ENCODE measurements around the gene NCOR1.
"Not testable (repeated sequence)": the region's sequence is repeated elsewhere in the genome, so short reads cannot be mapped to it uniquely, and the experiment has no call there.

NCOR1 gene

GRCh38 chr17:16215273-16215964, at the start of gene NCOR1:
Gene NCOR1 (minus strand): TSS chr17:16215534. CDS start chr17:16194569, 20,965 bp downstream.
- DNase-seq = peak; percentile 79

DNA sequence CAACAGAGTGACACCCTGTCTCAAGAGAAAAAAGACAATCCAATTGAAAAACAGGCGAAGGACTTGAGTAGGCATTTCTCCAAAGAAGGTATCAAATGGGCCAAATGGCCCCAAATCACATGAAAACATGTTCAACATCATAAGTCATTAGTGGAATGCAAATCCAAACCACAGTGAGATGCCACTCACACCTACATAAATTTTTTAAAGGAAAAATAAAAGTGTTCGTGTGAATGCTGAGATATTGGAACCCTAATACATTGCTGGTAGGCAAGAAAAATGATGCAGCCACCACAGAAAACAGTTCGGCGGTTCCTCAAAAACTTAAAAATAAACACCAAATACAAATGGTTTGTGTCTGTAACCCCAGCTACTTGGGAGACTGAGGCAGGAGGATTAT, 46.9 kb upstream of the NCOR1 start:
- DNase-seq = no peak

- no peak for DNase-seq
Observed at GRCh38 chr17:16261049-16261448, 45.7 kb upstream of the NCOR1 start.

- no peak for DNase-seq
Observed at GRCh38 chr17:16259926-16260325, 44.6 kb upstream of the NCOR1 start.

DNA sequence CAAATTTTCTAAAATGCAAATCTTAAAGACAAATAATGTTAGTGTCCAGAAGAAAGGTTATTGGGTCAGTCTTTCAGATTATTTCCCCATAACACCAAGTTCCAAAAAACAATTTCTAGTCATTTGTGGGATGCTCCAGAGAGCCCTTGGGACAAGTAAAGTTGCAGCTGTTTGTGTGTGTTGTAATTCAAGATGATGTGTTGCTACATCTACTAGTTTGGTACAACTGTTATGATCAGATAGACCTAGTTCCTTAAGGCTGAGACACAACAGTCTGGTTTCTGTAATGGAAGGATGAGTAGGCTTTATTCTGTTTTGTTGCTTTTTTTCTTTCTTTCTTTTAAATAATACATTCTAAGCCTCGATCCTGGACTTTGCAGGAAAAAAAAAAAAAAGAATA, 43.6 kb upstream of the NCOR1 start:
- no peak for DNase-seq

GRCh38 chr17:16255481-16255921, 40.2 kb upstream of the NCOR1 start:
- DNase-seq = no peak

DNA sequence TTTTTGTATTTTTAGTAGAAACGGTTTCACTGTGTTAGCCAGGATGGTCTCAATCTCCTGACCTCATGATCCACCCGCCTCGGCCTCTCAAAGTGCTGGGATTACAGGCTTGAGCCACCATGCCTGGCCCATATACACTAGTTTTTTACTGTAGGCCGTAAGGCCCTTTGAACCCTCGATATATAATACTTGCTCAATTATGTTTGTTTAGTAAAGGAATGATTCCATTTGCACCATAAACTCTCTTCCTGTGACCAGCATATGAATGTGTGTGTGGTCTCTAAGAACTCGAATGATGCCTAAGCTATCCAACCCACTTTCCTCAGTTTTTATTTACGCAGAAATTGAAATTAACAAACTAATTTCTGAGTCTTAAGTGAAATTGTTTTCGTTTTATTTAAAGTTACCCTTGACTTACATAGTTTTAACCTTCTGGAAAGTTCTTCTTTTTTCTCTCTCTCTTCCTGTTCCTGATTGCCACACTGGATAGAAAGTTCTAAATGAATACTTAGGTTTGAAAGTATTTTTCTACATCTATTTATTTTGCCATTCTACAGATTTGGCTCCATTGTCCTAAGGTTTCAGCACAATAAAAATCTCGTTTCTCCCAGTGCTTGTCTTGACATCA, 39.6 kb upstream of the NCOR1 start:
- DNase-seq = no peak

DNA sequence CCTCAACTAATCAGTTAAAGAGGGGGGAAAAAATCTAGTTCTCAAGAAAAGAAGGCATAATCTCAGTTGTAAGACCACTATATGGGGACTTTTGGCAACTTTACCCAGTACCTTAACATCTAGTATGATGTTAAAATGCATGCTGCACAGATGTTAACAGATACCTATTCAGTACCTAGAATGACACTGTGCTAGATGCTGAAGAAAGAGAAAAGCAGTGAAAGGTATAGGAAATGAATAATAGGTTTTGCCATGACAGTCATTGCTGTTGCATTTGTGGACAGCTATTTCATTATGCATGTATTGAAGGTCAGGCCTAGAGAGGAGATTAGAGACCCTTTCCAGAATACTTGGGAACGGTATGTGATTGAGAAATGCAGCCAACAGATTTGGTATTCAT, 36.2 kb upstream of the NCOR1 start:
- no peak for DNase-seq

- DNase-seq = no peak
Observed at GRCh38 chr17:16251043-16251442, 35.7 kb upstream of the NCOR1 start.

- no peak for DNase-seq
Observed at GRCh38 chr17:16250635-16251034, 35.3 kb upstream of the NCOR1 start.

GRCh38 chr17:16247586-16247984, 32.3 kb upstream of the NCOR1 start:
- DNase-seq = no peak

GRCh38 chr17:16243801-16244567, 28.6 kb upstream of the NCOR1 start:
- DNase-seq = no peak

DNA sequence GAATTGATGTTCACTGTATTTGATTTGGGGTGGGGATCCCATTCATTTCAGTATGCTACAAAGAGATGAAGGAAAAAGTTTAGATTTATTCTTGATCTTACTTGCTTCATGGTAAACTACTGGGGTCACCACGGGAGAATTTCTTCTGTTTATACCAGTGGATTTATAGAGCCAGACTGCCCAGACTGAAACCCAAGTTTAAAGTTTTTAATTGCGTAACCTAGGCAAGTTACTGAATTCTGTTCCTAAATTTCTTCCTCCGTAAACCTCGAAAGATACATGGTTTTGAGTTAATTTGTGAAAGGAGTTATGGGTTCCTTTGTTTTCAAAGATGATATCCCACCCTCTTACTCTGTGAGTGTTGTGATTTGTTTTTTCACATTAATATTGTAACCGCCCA, 28.1 kb upstream of the NCOR1 start:
- DNase-seq = no peak

DNA sequence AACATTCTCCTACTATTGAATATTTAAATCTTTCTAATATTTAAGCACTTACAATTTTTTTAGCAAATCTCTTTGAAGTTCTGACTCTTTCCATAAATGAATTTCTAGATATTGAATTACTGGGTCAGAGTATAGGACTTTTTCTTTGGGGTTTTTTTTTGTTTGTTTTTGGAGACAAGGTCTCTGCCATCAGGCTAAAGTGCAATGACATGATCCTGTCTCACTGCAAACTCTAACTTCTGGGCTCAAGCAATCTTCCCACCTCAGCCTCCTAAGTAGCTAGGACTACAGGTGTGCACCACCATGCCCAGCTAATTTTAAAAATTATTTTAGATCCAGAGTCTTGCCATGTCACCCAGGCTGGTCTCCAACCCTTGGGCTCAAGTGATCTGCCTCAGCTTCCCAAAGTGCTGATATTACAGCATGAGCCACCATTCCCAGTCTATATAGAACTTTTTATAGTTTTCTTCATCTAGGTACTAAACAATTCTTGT, 26.6 kb upstream of the NCOR1 start:
- DNase-seq = no peak

GRCh38 chr17:16239931-16240330, 24.6 kb upstream of the NCOR1 start:
- no peak for DNase-seq

GRCh38 chr17:16232391-16232790, 17.1 kb upstream of the NCOR1 start:
- DNase-seq = no peak

GRCh38 chr17:16229912-16230561, 14.7 kb upstream of the NCOR1 start:
- DNase-seq = not testable (repeated sequence)

DNA sequence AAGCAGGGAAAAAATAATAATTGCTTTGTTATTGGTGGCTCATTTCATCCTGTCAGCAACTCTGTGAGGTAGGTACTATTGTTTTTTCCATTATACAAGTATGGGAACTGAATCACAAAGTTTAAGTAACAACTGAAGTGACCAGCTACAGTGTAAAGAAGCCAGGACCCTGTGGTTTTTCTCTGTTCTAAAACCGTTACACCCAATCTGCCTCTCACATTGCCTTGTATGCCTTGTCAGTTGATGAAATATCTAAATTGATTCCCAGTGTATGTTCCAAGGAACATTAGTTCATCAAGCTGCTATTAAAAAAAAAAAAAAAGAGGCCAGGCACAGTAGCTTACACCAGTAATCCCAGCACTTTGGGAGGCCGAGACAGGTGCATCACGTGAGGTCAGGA, 7.1 kb upstream of the NCOR1 start:
- no peak for DNase-seq

DNA sequence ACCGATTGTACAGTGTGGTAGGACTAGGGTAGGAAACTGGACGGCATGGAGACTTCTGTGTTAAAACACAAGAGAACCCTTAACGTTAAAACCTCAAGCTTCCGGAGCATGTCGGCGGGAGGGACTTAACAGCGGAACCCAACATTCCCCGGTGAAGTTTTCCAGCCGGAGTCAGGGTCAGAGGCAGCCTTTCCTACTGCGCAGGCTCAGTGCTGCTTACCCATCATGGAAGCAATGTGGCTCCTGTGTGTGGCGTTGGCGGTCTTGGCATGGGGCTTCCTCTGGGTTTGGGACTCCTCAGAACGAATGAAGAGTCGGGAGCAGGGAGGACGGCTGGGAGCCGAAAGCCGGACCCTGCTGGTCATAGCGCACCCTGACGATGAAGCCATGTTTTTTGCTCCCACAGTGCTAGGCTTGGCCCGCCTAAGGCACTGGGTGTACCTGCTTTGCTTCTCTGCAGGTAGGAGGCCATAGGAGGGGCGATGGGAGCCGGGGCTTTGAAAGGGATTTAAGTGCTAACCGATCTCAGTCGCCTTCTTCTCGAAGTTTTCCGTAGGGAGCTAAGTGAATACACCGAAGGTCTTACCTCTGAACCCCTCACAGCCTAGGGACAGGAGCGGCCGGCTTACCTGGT, 1.8 kb upstream of the NCOR1 start, which contains the start of gene PIGL:
Gene PIGL (plus strand): TSS at position 209 of the 634 bp plus-strand sequence. CDS start 17 bp downstream, at position 226.
- peak; percentile 85 for DNase-seq

DNA sequence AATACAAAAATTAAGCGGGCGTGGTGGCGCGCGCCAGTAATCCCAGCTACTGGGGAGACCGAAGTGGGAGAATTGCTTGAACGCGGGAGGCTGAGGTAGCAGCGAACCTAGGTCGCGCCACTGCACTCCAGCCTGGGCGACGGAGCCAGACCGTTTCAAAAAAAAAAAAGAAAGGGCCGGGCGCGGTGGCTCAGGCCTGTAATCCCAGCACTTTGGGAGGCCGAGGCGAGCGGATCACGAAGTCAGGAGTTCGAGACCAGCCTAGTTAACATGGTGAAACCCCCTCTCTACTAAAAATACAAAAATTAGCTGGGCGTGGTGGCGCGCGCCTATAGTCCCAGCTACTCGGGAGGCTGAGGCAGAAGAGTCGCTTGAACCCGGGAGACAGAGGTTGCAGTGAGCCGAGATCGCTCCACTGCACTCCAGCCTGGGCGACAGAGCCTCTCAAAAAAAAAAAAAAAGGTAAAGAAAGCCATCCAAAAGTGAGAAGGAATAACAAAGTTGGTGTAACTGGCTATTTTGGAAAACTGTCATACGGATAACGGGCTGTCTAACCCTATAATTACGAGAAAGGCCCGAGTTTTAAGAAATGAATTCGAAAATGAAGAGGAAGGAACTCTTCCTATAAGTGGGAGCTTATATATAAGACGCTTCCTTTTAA, 1.1 kb upstream of the NCOR1 start:
- not testable (repeated sequence) for DNase-seq

- no peak for DNase-seq
Observed at GRCh38 chr17:16215965-16216316, 607 bp upstream of the NCOR1 start.

DNA sequence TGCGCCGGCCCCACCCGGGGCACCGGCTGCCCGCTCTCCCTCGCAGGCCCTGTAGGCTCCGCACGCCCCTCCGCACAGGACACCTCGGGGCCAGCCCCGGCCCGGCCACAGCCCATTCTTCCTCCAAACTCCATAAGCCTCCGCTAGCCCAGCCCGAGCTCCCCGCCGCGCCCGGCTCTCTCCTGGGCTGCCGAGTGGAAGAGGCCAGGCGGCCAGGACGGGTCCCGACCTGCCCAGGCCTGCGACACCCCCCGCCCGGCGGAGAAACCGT, 397 bp downstream of the NCOR1 start:
- peak; percentile 15 for DNase-seq

All from activated T-cell treated with anti-CD3 and anti-CD28 coated beads for 4 hours (primary cell).